ENCODE data around the gene EVI5L. TPM values are rescaled to one million over a fixed set of nuclear protein-coding genes. Genes with fewer than 3 reads are reported as not detected.

EVI5L gene
- polyA plus RNA-seq, 1 donor from 2014 or later = 50.6 TPM

DNA sequence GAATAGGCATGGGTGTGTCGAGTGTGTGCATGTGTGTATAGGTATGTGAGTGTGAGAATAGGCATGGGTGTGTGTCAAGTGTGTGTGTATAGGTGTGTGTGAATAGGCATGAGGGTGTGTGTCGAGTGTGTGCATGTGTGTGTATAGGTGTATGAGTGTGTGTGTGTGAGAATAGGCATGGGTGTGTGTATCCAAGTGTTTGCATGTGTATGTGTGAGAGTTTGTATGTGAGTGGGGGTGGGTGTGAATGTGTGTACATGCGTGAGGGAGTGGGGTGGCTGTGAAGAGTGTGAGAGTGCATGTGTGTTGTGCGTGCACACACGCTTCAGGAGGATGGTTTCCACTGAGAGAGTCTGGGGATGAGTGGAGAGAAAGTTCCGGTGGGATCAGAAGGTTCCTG, 13.5 kb downstream of the EVI5L start:
- H3K27ac ChIP-seq (ENCODE audit: low read length) = no peak overlapping the region

DNA sequence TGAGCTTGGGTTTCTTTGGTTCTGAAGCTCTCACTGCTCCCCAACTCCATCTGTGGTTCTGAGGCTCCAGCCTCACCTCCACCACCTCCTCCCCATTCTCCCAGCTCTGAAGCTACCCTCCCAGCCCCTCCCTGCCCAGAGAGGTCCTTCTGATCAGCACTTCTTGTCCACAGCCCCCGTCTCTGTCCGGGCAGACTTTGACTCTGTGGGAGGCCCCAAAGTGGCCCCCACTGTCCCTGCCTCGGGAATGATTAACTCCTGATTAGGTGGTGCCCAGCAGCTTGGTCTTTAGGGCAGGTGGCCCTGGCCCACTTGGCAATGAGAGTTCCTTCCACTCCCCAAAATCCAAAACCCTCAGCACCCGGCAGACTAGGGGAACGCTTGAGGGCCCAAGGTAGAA, 14.4 kb downstream of the EVI5L start:
- H3K4me3 ChIP-seq (ENCODE audit: low read length) = no peak overlapping the region
- no peak overlapping the region for H3K27ac ChIP-seq (ENCODE audit: low read length)

More for the DNA sequence above, 13.5 kb downstream of the EVI5L start:
- Histone ChIP-seq H2AFZ (ENCODE audit: low read depth, low read length) (no peak overlapping the region), H3K4me2 (ENCODE audit: low read length) (no peak overlapping the region), H3K36me3 (ENCODE audit: insufficient read depth, low read length) (no peaks in the 10 kb centered on the region), H3K79me2 (replicated peaks; ENCODE audit: insufficient read depth, low read length) (peaks cover 2% of the 10 kb centered on the region), H3K9me2 (ENCODE audit: insufficient read depth, low read length) (no peaks in the 10 kb centered on the region), H4K20me1 (ENCODE audit: insufficient read depth) (no peaks in the 10 kb centered on the region), H3K9ac (ENCODE audit: low read length) (no peak overlapping the region), H3K4me3 (ENCODE audit: low read length) (no peak overlapping the region), H3F3A (ENCODE audit: insufficient read depth, low read length, poor library complexity, severe bottlenecking) (no peaks in the 10 kb centered on the region), H3K27me3 (ENCODE audit: insufficient read depth, low read depth, low read length) (no peaks in the 10 kb centered on the region), H3K9me3 (ENCODE audit: low read length) (no peaks in the 10 kb centered on the region)
- TF ChIP-seq SMC3 (conservative IDR thresholded peaks at IDR 0.05; ENCODE audit: poor library complexity) (no peak), TAF1 (IDR thresholded peaks at IDR 0.05; ENCODE audit: low read depth) (no peak), RAD21 (conservative IDR thresholded peaks at IDR 0.05) (no peak)
- TF ChIP-seq, protein P1, sequence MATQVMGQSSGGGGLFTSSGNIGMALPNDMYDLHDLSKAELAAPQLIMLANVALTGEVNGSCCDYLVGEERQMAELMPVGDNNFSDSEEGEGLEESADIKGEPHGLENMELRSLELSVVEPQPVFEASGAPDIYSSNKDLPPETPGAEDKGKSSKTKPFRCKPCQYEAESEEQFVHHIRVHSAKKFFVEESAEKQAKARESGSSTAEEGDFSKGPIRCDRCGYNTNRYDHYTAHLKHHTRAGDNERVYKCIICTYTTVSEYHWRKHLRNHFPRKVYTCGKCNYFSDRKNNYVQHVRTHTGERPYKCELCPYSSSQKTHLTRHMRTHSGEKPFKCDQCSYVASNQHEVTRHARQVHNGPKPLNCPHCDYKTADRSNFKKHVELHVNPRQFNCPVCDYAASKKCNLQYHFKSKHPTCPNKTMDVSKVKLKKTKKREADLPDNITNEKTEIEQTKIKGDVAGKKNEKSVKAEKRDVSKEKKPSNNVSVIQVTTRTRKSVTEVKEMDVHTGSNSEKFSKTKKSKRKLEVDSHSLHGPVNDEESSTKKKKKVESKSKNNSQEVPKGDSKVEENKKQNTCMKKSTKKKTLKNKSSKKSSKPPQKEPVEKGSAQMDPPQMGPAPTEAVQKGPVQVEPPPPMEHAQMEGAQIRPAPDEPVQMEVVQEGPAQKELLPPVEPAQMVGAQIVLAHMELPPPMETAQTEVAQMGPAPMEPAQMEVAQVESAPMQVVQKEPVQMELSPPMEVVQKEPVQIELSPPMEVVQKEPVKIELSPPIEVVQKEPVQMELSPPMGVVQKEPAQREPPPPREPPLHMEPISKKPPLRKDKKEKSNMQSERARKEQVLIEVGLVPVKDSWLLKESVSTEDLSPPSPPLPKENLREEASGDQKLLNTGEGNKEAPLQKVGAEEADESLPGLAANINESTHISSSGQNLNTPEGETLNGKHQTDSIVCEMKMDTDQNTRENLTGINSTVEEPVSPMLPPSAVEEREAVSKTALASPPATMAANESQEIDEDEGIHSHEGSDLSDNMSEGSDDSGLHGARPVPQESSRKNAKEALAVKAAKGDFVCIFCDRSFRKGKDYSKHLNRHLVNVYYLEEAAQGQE (IDR thresholded peaks at IDR 0.05; ENCODE audit: borderline replicate concordance) = no peak
- TF ChIP-seq, protein P2, sequence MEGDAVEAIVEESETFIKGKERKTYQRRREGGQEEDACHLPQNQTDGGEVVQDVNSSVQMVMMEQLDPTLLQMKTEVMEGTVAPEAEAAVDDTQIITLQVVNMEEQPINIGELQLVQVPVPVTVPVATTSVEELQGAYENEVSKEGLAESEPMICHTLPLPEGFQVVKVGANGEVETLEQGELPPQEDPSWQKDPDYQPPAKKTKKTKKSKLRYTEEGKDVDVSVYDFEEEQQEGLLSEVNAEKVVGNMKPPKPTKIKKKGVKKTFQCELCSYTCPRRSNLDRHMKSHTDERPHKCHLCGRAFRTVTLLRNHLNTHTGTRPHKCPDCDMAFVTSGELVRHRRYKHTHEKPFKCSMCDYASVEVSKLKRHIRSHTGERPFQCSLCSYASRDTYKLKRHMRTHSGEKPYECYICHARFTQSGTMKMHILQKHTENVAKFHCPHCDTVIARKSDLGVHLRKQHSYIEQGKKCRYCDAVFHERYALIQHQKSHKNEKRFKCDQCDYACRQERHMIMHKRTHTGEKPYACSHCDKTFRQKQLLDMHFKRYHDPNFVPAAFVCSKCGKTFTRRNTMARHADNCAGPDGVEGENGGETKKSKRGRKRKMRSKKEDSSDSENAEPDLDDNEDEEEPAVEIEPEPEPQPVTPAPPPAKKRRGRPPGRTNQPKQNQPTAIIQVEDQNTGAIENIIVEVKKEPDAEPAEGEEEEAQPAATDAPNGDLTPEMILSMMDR (IDR thresholded peaks at IDR 0.05; ENCODE audit: poor library complexity, severe bottlenecking) = no peak

More for the DNA sequence above, 14.4 kb downstream of the EVI5L start:
- no peaks in the 10 kb centered on the region for H4K20me1 ChIP-seq (ENCODE audit: insufficient read depth)
- H3K4me2 ChIP-seq (ENCODE audit: low read length) = no peak overlapping the region
- H3K9me3 ChIP-seq (ENCODE audit: low read length) = no peaks in the 10 kb centered on the region
- H2AFZ ChIP-seq (ENCODE audit: low read depth, low read length) = no peak overlapping the region
- H3K79me2 ChIP-seq (replicated peaks; ENCODE audit: insufficient read depth, low read length) = peaks cover 2% of the 10 kb centered on the region
- no peaks in the 10 kb centered on the region for H3K9me2 ChIP-seq (ENCODE audit: insufficient read depth, low read length)
- H3K36me3 ChIP-seq (ENCODE audit: insufficient read depth, low read length) = no peaks in the 10 kb centered on the region
- H3K27me3 ChIP-seq (ENCODE audit: insufficient read depth, low read depth, low read length) = no peaks in the 10 kb centered on the region
- H3F3A ChIP-seq (ENCODE audit: insufficient read depth, low read length, poor library complexity, severe bottlenecking) = no peaks in the 10 kb centered on the region
- no peak for TF ChIP-seq EZH2 (IDR thresholded peaks at IDR 0.05; ENCODE audit: borderline replicate concordance, insufficient read depth, low read length, poor library complexity, severe bottlenecking)
- TF ChIP-seq SMC3 (conservative IDR thresholded peaks at IDR 0.05; ENCODE audit: poor library complexity) = no peak
- TF ChIP-seq EP300 (conservative IDR thresholded peaks at IDR 0.05; ENCODE audit: poor library complexity, severe bottlenecking) = no peak
- TF ChIP-seq MXI1 (conservative IDR thresholded peaks at IDR 0.05; ENCODE audit: poor library complexity, severe bottlenecking) = no peak
- no peak for TF ChIP-seq TAF1 (IDR thresholded peaks at IDR 0.05; ENCODE audit: low read depth)
- TF ChIP-seq, protein P2 (IDR thresholded peaks at IDR 0.05; ENCODE audit: poor library complexity, severe bottlenecking) = no peak
- TF ChIP-seq, protein P1 (IDR thresholded peaks at IDR 0.05; ENCODE audit: borderline replicate concordance) = no peak
- no peak for TF ChIP-seq RAD21 (conservative IDR thresholded peaks at IDR 0.05)
- no peak for TF ChIP-seq POLR2AphosphoS5 (IDR thresholded peaks at IDR 0.05)
- H3K9ac ChIP-seq (ENCODE audit: low read length) = no peak overlapping the region
